HepG2 (cell line): Measurements from ENCODE around the gene TMEM86B. TPM values are rescaled to one million over a fixed set of nuclear protein-coding genes. Genes with fewer than 3 reads are reported as not detected.

ENCODE experiments used
- GTF3A ChIP-seq: sonication (generic); formaldehyde crosslinking; conservative IDR thresholded peaks from 2 replicates; pipeline ENCODE4 v1.4.0; 2020; ENCODE audit warnings: mild to moderate bottlenecking, missing genetic modification reagents
- HNRNPUL1 ChIP-seq: fragments of 200-400 bp; formaldehyde crosslinking; IDR thresholded peaks from 2 replicates; pipeline ENCODE4 v1.6.1; 2017; ENCODE audit warnings: low read depth, mild to moderate bottlenecking, low read length, moderate library complexity
- JUND ChIP-seq: sonication (generic); formaldehyde crosslinking; IDR thresholded peaks from 2 replicates; pipeline ENCODE4 v1.8.0; 2022; ENCODE audit warnings: mild to moderate bottlenecking, missing genetic modification reagents
- MED8 ChIP-seq: sonication (generic); formaldehyde crosslinking; IDR thresholded peaks from 2 replicates; pipeline ENCODE4 v1.8.1; 2023; ENCODE audit warnings: mild to moderate bottlenecking, missing genetic modification reagents; ENCODE audit not compliant: insufficient replicate concordance
- PAX8 ChIP-seq: sonication (generic); formaldehyde crosslinking; IDR thresholded peaks from 2 replicates; pipeline ENCODE4 v1.8.0; 2022; ENCODE audit warnings: mild to moderate bottlenecking, missing genetic modification reagents, borderline replicate concordance
- RELA ChIP-seq: sonication (generic); formaldehyde crosslinking; IDR thresholded peaks from 2 replicates; pipeline ENCODE4 v1.4.0; 2020; ENCODE audit warnings: missing genetic modification reagents
- SNRNP70 ChIP-seq: fragments of 200-400 bp; formaldehyde crosslinking; IDR thresholded peaks from 2 replicates; pipeline ENCODE4 v1.6.1; 2017; ENCODE audit warnings: mild to moderate bottlenecking, low read depth, low read length, moderate library complexity
- ZEB1 ChIP-seq: IDR thresholded peaks from 2 replicates; pipeline ENCODE4 v1.6.1; 2012; ENCODE audit warnings: mild to moderate bottlenecking, low read depth, inconsistent platforms; ENCODE audit not compliant: insufficient replicate concordance
- ZFY ChIP-seq: sonication (generic); formaldehyde crosslinking; IDR thresholded peaks from 2 replicates; pipeline ENCODE4 v1.4.0; 2020; ENCODE audit warnings: missing genetic modification reagents
- ZNF253 ChIP-seq: sonication (generic); formaldehyde crosslinking; IDR thresholded peaks from 2 replicates; pipeline ENCODE4 v1.8.0; 2022; ENCODE audit warnings: mild to moderate bottlenecking, missing genetic modification reagents, borderline replicate concordance
- ZNF260 ChIP-seq: sonication (generic); formaldehyde crosslinking; IDR thresholded peaks from 2 replicates; pipeline ENCODE4 v1.4.0; 2020; ENCODE audit warnings: missing genetic modification reagents, low read depth, mild to moderate bottlenecking, borderline replicate concordance
- ZNF598 ChIP-seq: sonication (generic); formaldehyde crosslinking; IDR thresholded peaks from 2 replicates; pipeline ENCODE4 v1.5.1; 2020; ENCODE audit warnings: mild to moderate bottlenecking, missing genetic modification reagents, borderline replicate concordance
- ZNF775 ChIP-seq: sonication (generic); formaldehyde crosslinking; IDR thresholded peaks from 2 replicates; pipeline ENCODE4 v1.4.0; 2020; ENCODE audit warnings: missing genetic modification reagents, mild to moderate bottlenecking, moderate library complexity, borderline replicate concordance
- polyA plus RNA-seq, 8 experiments: library from polyadenylated mRNA; depleted of rRNA in 3 of 8; stranded (reverse) in 7 of 8; unstranded in 1 of 8; fragments of >200 nt; fragmentation: Illumina TruSeq in 4 of 8; extraction: Trizol in 4 of 8; gene quantifications; 2 replicates each; pipeline versions ENCODE4 v1.2.1 to v1.2.3, GENCODE V29; 2011 to 2016; ENCODE audit warnings: low read depth in 4 of 8, missing spikeins in 1 of 8, mixed read lengths in 1 of 8; ENCODE audit not compliant: insufficient read depth in 1 of 8
- total RNA-seq, 5 experiments: library from RNA; depleted of rRNA; stranded (reverse); fragments of >200 nt; fragmentation: Illumina TruSeq; extraction: Trizol; gene quantifications; 2 replicates each; pipeline ENCODE4 v1.2.3, GENCODE V29; 2016; ENCODE audit warnings: low read depth in 1 of 5
- TF ChIP-seq, protein P1 (sequence below): sonication (generic); formaldehyde crosslinking; IDR thresholded peaks from 2 replicates; pipeline ENCODE4 v1.4.0; 2020; ENCODE audit warnings: missing genetic modification reagents
- TF ChIP-seq, protein P2 (sequence below): sonication (generic); formaldehyde crosslinking; IDR thresholded peaks from 2 replicates; pipeline ENCODE4 v1.8.1; 2023; ENCODE audit warnings: missing genetic modification reagents, inconsistent platforms, borderline replicate concordance
- TF ChIP-seq, protein P3 (sequence below): IDR thresholded peaks from 2 replicates; pipeline ENCODE4 v1.6.1; 2012; ENCODE audit warnings: low read depth, low read length, improper control_type of control experiment
- TF ChIP-seq, protein P4 (sequence below): sonication (generic); formaldehyde crosslinking; IDR thresholded peaks from 2 replicates; pipeline ENCODE4 v1.4.0; 2020; ENCODE audit warnings: missing genetic modification reagents
- TF ChIP-seq, protein P5 (sequence below): sonication (generic); formaldehyde crosslinking; IDR thresholded peaks from 2 replicates; pipeline ENCODE4 v1.5.0; 2020; ENCODE audit warnings: missing genetic modification reagents

Gene TMEM86B
- total and polyA plus RNA-seq, 2 of the 13 experiments (the other 11 are each of a cell fraction or from before 2014, with no cell fraction given) = 7.7 to 9.6 TPM

DNA sequence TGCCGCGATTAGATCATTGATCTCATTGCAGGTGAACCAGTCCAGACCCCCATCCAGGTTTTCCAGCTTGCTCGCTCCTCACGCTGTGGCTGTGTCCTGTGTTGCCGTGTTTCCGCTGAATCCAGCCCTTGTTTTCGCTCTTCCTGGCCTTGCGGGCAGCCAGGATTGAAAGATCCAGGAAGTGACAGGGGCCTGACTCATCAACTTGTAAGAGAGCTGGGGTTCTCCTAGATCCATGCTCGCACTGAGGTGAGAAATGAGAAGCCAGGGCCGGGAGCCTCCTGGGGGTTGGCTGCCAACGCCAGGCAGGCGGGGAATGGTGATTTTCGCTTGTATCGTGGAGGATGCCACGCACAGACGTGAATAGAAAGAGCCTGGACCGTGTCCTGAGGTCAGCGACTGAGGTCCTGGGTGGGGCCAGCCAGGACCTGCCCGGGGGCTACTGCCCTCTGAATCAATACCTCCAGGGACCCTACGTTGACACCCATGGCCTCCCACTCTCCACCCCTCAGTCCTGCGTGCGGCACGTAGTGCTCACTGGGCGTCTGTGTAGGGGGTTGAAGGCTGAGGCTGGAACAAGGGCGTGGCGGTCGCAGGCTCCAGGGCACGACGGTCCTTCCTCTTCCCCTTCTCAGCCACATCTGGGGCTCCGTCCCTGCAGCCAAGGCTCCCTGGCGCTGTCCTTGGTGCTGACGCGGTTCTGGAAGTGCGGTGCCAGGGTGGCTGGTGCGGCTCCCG, 11.9 kb downstream of the TMEM86B start (continued):
- TF ChIP-seq, protein P1, sequence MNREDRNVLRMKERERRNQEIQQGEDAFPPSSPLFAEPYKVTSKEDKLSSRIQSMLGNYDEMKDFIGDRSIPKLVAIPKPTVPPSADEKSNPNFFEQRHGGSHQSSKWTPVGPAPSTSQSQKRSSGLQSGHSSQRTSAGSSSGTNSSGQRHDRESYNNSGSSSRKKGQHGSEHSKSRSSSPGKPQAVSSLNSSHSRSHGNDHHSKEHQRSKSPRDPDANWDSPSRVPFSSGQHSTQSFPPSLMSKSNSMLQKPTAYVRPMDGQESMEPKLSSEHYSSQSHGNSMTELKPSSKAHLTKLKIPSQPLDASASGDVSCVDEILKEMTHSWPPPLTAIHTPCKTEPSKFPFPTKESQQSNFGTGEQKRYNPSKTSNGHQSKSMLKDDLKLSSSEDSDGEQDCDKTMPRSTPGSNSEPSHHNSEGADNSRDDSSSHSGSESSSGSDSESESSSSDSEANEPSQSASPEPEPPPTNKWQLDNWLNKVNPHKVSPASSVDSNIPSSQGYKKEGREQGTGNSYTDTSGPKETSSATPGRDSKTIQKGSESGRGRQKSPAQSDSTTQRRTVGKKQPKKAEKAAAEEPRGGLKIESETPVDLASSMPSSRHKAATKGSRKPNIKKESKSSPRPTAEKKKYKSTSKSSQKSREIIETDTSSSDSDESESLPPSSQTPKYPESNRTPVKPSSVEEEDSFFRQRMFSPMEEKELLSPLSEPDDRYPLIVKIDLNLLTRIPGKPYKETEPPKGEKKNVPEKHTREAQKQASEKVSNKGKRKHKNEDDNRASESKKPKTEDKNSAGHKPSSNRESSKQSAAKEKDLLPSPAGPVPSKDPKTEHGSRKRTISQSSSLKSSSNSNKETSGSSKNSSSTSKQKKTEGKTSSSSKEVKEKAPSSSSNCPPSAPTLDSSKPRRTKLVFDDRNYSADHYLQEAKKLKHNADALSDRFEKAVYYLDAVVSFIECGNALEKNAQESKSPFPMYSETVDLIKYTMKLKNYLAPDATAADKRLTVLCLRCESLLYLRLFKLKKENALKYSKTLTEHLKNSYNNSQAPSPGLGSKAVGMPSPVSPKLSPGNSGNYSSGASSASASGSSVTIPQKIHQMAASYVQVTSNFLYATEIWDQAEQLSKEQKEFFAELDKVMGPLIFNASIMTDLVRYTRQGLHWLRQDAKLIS (CRISPR knock-in tag) = no peak; the same call in 1 of the 2 replicates
- no peak for TF ChIP-seq SNRNP70
- TF ChIP-seq ZNF253 = peak; percentile 77; the same call in 1 of the 2 replicates
- TF ChIP-seq ZEB1 = no peak
- TF ChIP-seq ZNF260 (CRISPR knock-in tag) = no peak
- TF ChIP-seq PAX8 (CRISPR knock-in tag) = peak; percentile 90; the same call in 1 of the 2 replicates
- TF ChIP-seq RELA (CRISPR knock-in tag) = peak; percentile 80; the same call in 1 of the 2 replicates
- TF ChIP-seq GTF3A (CRISPR knock-in tag) = 0 out of 2 replicates have a peak, but pooled peaks have one; percentile 35
- no peak; the same call in 1 of the 2 replicates for TF ChIP-seq ZNF598 (CRISPR knock-in tag)
- TF ChIP-seq, protein P2, sequence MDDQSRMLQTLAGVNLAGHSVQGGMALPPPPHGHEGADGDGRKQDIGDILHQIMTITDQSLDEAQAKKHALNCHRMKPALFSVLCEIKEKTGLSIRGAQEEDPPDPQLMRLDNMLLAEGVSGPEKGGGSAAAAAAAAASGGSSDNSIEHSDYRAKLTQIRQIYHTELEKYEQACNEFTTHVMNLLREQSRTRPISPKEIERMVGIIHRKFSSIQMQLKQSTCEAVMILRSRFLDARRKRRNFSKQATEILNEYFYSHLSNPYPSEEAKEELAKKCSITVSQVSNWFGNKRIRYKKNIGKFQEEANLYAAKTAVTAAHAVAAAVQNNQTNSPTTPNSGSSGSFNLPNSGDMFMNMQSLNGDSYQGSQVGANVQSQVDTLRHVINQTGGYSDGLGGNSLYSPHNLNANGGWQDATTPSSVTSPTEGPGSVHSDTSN (CRISPR knock-in tag) = peak; percentile 85; the same call in 1 of the 2 replicates
- TF ChIP-seq, protein P3, sequence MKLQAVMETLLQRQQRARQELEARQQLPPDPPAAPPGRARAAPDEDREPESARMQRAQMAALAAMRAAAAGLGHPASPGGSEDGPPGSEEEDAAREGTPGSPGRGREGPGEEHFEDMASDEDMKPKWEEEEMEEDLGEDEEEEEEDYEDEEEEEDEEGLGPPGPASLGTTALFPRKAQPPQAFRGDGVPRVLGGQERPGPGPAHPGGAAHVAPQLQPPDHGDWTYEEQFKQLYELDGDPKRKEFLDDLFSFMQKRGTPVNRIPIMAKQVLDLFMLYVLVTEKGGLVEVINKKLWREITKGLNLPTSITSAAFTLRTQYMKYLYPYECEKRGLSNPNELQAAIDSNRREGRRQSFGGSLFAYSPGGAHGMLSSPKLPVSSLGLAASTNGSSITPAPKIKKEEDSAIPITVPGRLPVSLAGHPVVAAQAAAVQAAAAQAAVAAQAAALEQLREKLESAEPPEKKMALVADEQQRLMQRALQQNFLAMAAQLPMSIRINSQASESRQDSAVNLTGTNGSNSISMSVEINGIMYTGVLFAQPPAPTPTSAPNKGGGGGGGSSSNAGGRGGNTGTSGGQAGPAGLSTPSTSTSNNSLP = peak; percentile 98
- TF ChIP-seq, protein P4, sequence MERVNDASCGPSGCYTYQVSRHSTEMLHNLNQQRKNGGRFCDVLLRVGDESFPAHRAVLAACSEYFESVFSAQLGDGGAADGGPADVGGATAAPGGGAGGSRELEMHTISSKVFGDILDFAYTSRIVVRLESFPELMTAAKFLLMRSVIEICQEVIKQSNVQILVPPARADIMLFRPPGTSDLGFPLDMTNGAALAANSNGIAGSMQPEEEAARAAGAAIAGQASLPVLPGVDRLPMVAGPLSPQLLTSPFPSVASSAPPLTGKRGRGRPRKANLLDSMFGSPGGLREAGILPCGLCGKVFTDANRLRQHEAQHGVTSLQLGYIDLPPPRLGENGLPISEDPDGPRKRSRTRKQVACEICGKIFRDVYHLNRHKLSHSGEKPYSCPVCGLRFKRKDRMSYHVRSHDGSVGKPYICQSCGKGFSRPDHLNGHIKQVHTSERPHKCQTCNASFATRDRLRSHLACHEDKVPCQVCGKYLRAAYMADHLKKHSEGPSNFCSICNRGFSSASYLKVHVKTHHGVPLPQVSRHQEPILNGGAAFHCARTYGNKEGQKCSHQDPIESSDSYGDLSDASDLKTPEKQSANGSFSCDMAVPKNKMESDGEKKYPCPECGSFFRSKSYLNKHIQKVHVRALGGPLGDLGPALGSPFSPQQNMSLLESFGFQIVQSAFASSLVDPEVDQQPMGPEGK (CRISPR knock-in tag) = peak; percentile 70
- no peak for TF ChIP-seq HNRNPUL1
- no peak for TF ChIP-seq ZNF775 (CRISPR knock-in tag)
- peak; percentile 96 for TF ChIP-seq JUND
- TF ChIP-seq, protein P5, sequence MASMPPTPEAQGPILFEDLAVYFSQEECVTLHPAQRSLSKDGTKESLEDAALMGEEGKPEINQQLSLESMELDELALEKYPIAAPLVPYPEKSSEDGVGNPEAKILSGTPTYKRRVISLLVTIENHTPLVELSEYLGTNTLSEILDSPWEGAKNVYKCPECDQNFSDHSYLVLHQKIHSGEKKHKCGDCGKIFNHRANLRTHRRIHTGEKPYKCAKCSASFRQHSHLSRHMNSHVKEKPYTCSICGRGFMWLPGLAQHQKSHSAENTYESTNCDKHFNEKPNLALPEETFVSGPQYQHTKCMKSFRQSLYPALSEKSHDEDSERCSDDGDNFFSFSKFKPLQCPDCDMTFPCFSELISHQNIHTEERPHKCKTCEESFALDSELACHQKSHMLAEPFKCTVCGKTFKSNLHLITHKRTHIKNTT (CRISPR knock-in tag) = no peak
- peak; percentile 35; the same call in 1 of the 2 replicates for TF ChIP-seq ZFY (CRISPR knock-in tag)
- TF ChIP-seq MED8 (CRISPR knock-in tag) = peak; percentile 92
